ENCODE data around the gene TNNT2. TPM values are rescaled to one million over a fixed set of nuclear protein-coding genes. Genes with fewer than 3 reads are reported as not detected.

TNNT2 gene
- total RNA-seq, 1 donor from 2014 or later = 3.3 TPM

DNA sequence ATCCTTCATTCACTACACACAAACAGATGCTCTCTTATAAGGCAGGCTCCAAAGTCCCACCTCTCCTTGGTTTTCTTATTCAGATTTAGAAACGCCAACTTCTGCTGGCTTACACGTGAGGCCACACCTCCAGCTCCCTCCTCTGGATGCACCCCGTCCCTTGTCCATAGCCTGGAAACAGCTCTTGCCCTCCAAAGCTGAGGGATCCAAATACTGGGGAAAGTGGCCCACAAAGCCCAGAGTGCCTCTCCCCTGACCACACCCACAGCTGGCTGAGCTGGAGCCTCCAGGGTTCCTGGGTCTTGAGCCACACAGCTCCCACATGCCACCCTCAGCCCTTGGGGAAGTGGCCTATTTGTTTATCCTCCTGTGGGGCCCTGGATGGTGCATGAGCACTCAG lies 17.1 kb upstream of the TNNT2 start:
- TF ChIP-seq, protein P1, sequence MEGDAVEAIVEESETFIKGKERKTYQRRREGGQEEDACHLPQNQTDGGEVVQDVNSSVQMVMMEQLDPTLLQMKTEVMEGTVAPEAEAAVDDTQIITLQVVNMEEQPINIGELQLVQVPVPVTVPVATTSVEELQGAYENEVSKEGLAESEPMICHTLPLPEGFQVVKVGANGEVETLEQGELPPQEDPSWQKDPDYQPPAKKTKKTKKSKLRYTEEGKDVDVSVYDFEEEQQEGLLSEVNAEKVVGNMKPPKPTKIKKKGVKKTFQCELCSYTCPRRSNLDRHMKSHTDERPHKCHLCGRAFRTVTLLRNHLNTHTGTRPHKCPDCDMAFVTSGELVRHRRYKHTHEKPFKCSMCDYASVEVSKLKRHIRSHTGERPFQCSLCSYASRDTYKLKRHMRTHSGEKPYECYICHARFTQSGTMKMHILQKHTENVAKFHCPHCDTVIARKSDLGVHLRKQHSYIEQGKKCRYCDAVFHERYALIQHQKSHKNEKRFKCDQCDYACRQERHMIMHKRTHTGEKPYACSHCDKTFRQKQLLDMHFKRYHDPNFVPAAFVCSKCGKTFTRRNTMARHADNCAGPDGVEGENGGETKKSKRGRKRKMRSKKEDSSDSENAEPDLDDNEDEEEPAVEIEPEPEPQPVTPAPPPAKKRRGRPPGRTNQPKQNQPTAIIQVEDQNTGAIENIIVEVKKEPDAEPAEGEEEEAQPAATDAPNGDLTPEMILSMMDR (IDR thresholded peaks at IDR 0.05; ENCODE audit: unreplicated experiment) = no peak
- H3K9me3 Mint-ChIP-seq (ENCODE audit: unreplicated experiment) = no peaks in the 10 kb centered on the region
- H3K27me3 Mint-ChIP-seq (ENCODE audit: unreplicated experiment) = peaks cover 16% of the 10 kb centered on the region
- H3K36me3 Mint-ChIP-seq (ENCODE audit: low read depth, unreplicated experiment) = peaks cover 5% of the 10 kb centered on the region
- no peaks in the 10 kb centered on the region for H3K4me1 Mint-ChIP-seq (ENCODE audit: unreplicated experiment)
- DNase-seq (ENCODE audit: low spot score) = no peak
- H3K4me3 Mint-ChIP-seq (ENCODE audit: unreplicated experiment) = no peak overlapping the region
- no peak overlapping the region for H3K27ac Mint-ChIP-seq (ENCODE audit: unreplicated experiment)

DNA sequence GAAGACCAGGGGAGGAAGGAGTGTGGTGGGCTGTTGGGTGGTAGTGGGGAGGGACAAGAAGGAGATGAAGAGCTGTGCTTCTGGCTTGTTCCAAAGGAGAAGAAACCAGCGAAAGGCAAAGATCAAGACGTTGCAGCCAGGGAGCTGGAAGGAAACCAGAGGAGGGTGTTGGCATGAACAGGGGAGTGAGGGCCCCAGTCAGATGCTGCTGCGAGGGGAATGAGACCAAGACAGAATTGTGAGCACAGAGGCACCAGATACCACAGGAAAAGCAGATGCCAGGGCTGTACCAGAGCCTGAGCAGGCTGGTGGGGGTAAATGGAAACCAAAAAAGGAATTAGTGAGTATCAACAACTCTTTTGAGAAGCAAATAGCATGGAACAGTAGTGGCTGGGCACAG lies 15.6 kb upstream of the TNNT2 start:
- Mint-ChIP-seq H3K27me3 (ENCODE audit: unreplicated experiment) (peaks cover 14% of the 10 kb centered on the region), H3K4me3 (ENCODE audit: unreplicated experiment) (no peak overlapping the region), H3K36me3 (ENCODE audit: low read depth, unreplicated experiment) (peaks cover 5% of the 10 kb centered on the region), H3K27ac (ENCODE audit: unreplicated experiment) (no peak overlapping the region), H3K9me3 (ENCODE audit: unreplicated experiment) (no peaks in the 10 kb centered on the region), H3K4me1 (ENCODE audit: unreplicated experiment) (no peaks in the 10 kb centered on the region)
- DNase-seq (ENCODE audit: low spot score) = no peak
- TF ChIP-seq, protein P1 (IDR thresholded peaks at IDR 0.05; ENCODE audit: unreplicated experiment) = no peak

DNA sequence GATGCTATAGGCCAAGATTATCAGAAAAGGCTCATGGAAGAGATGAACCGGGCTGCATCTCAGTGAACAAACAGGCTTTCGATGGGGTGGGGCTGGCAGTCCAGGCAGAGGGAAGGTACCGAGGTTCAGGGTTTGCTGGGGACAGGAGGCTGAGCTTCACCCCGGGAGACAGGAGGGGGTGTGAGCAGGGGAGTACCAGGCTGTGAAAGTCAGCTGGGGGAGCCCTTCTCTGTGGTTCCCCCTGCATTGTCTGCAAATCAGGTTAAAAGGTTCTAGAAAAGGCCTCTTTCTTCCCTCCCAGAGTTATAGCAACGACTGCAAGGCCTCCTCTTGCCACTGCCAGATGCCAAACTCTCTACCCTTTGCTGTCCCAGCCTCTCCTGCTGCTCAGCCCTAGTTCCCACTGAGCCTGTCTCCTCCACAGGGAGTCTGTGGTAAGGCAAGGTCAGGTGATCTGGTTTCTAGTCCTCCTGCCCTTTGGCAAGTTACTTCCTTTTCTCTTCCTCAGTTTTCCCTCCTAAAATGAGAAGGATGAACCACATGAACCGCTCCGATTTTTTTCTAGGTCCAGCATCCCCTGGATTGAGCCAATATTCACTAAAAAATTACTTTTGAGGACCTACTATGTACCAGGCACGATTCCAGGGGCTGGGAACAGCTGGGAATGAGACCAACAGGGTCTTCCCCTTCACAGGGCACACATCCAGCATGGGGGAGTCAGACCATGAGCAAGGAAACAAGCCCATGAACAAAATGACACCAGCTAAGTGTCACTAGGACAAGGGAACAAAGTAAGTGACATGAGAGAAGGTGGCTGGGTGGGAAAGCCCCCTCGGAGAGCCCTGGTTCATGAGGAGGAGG lies 14.4 kb upstream of the TNNT2 start:
- Mint-ChIP-seq H3K4me3 (ENCODE audit: unreplicated experiment) (no peak overlapping the region), H3K36me3 (ENCODE audit: low read depth, unreplicated experiment) (no peaks in the 10 kb centered on the region), H3K27me3 (ENCODE audit: unreplicated experiment) (peaks cover 11% of the 10 kb centered on the region), H3K4me1 (ENCODE audit: unreplicated experiment) (no peaks in the 10 kb centered on the region), H3K27ac (ENCODE audit: unreplicated experiment) (no peak overlapping the region), H3K9me3 (ENCODE audit: unreplicated experiment) (no peaks in the 10 kb centered on the region)
- TF ChIP-seq, protein P1 (IDR thresholded peaks at IDR 0.05; ENCODE audit: unreplicated experiment) = no peak
- no peak for DNase-seq (ENCODE audit: low spot score)

DNA sequence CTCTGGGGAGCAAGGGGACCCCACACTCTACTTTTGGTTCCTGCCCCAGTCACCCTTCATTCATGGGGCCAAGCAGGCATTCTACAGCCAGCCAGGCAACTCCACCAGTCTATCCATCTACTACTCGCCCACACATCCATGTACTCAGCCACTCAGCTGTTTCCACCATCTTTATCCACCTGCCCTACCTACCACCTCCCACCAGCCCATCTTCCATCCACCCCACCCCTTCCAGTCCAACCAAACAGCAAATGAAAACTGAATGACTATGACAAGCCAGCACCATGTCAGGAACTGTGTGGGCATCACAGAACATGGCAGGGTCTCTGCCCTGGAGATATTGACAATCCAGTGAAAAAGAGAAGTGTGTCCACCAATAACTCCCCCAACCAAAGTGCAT lies 13.7 kb upstream of the TNNT2 start:
- H3K36me3 Mint-ChIP-seq (ENCODE audit: low read depth, unreplicated experiment) = no peaks in the 10 kb centered on the region
- no peaks in the 10 kb centered on the region for H3K9me3 Mint-ChIP-seq (ENCODE audit: unreplicated experiment)
- H3K27me3 Mint-ChIP-seq (ENCODE audit: unreplicated experiment) = peaks cover 8% of the 10 kb centered on the region
- no peak for DNase-seq (ENCODE audit: low spot score)
- H3K27ac Mint-ChIP-seq (ENCODE audit: unreplicated experiment) = peak overlapping the region; percentile 1
- TF ChIP-seq, protein P1 (IDR thresholded peaks at IDR 0.05; ENCODE audit: unreplicated experiment) = no peak
- H3K4me1 Mint-ChIP-seq (ENCODE audit: unreplicated experiment) = no peaks in the 10 kb centered on the region
- no peak overlapping the region for H3K4me3 Mint-ChIP-seq (ENCODE audit: unreplicated experiment)

DNA sequence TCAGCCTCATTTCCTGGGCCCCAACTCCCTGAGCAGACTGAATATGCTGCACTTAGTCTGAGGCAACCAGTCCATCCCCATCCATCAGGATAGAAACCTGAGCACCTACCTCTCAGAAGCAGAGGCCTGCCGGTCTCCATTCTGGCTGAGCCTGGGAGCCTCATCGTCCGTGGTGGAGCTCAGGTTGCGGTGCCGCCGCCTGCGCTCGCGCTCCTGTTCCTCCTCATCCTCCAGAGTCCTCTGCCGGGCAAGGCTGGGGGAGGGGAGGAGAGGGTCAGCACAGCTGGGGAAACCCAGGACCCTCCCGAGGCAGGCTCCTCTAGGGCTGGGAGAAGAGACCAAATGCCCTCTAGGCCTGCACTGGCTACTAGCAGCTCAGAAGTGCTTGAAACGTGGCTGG lies 11.6 kb upstream of the TNNT2 start:
- H3K36me3 Mint-ChIP-seq (ENCODE audit: low read depth, unreplicated experiment) = no peaks in the 10 kb centered on the region
- TF ChIP-seq, protein P1 (IDR thresholded peaks at IDR 0.05; ENCODE audit: unreplicated experiment) = no peak

More for the DNA sequence above, 11.6 kb upstream of the TNNT2 start:
- Mint-ChIP-seq H3K9me3 (ENCODE audit: unreplicated experiment) (no peaks in the 10 kb centered on the region), H3K27ac (ENCODE audit: unreplicated experiment) (no peak overlapping the region), H3K4me3 (ENCODE audit: unreplicated experiment) (no peak overlapping the region), H3K4me1 (ENCODE audit: unreplicated experiment) (no peaks in the 10 kb centered on the region), H3K27me3 (ENCODE audit: unreplicated experiment) (peaks cover 6% of the 10 kb centered on the region)
- DNase-seq (ENCODE audit: low spot score) = no peak

All from endothelial cell (in vitro differentiated cells).